K562 (cell line): Measurements from ENCODE around the gene CYP4F3. TPM values are rescaled to one million over a fixed set of nuclear protein-coding genes. Genes with fewer than 3 reads are reported as not detected.

Experiments
- ATAC-seq: fragments of 200-7000 bp; cut with Tn5 transposase; 3 replicates; pipeline ENCODE4 v1.9.1; 2020; ENCODE audit warnings: moderate library complexity
- BruUV-seq: library from RNA; stranded (reverse); fragments of 400-500 nt; replicated peaks from 2 replicates; lab custom pipeline; 2021; lab: Mats Ljungman, UMichigan
- CTCF ChIA-PET: fragments of 300-600 bp; formaldehyde crosslinking; extraction: SDS; loops from one replicate; lab custom pipeline; 2021; ENCODE audit warnings: low intra/inter-chr PET ratio; lab: Yijun Ruan, JAX
- POLR2A ChIA-PET: fragments of 300-600, 350-650 bp; sonication (Branson Sonifier 250); formaldehyde crosslinking; extraction: SDS; loops from one replicate; lab custom pipeline; 2021; ENCODE audit warnings: antibody characterized with exemption, inconsistent platforms; lab: Yijun Ruan, JAX
- DNase-seq, 4 experiments: peaks; one replicate each; pipeline versions ENCODE4 v3.0.0 to v3.0.0-alpha.2; 2011 to 2018; ENCODE audit warnings: low spot score in 3 of 4, mixed read lengths in 3 of 4; ENCODE audit errors: extremely low read depth in 1 of 4
- FAIRE-seq: peaks from 2 replicates; lab custom pipeline; 2011; peaks lifted over from hg19 to GRCh38; lab: Jason Lieb, UNC
- H2AFZ ChIP-seq: 2 replicates; pipeline ENCODE4 v1.6.0; 2011; ENCODE audit warnings: low read depth, low read length, control low read depth, inconsistent platforms
- H3K27ac ChIP-seq: fragments of 200-600 bp; 3 replicates; pipeline ENCODE4 v1.8.0; 2011; ENCODE audit warnings: low read depth, mild to moderate bottlenecking, control low read depth, inconsistent platforms, low read length, moderate library complexity, mixed read lengths; ENCODE audit errors: extremely low read depth
- H3K27me3 ChIP-seq, 2 experiments: fragments of 300-600 bp in 1 of 2; 2 replicates in 1 of 2; 3 replicates in 1 of 2; pipeline versions ENCODE4 v1.6.0 to v1.8.0; 2011; ENCODE audit warnings: inconsistent platforms in 2 of 2, low read length in 2 of 2, mild to moderate bottlenecking in 1 of 2, mixed read lengths in 1 of 2, moderate library complexity in 1 of 2; ENCODE audit not compliant: control insufficient read depth in 2 of 2, insufficient read depth in 2 of 2
- H3K36me3 ChIP-seq: fragments of 300-600 bp; 3 replicates; pipeline ENCODE4 v1.8.0; 2011; ENCODE audit warnings: mild to moderate bottlenecking, low read length, inconsistent platforms; ENCODE audit not compliant: control insufficient read depth, insufficient read depth
- H3K4me1 ChIP-seq, 2 experiments: fragments of 200-600 bp in 1 of 2; replicated peaks in 1 of 2; 2 replicates in 1 of 2; 3 replicates in 1 of 2; pipeline versions ENCODE4 v1.5.1 to v1.8.0; 2011; ENCODE audit warnings: inconsistent platforms in 2 of 2, low read length in 2 of 2, mild to moderate bottlenecking in 1 of 2, mixed read lengths in 1 of 2, moderate library complexity in 1 of 2; ENCODE audit not compliant: control insufficient read depth in 2 of 2, insufficient read depth in 2 of 2
- H3K4me2 ChIP-seq: 2 replicates; pipeline ENCODE4 v1.6.1; 2011; ENCODE audit warnings: low read length, control low read depth, inconsistent platforms, mixed read lengths; ENCODE audit not compliant: insufficient read depth
- H3K4me3 ChIP-seq: fragments of 200-600 bp; sonication (generic), shearing (Covaris generic); 2 replicates; pipeline ENCODE4 v1.5.1; 2016; ENCODE audit warnings: control low read depth, inconsistent platforms
- H3K79me2 ChIP-seq: fragments of 200-600 bp; 3 replicates; pipeline ENCODE4 v1.8.0; 2011; ENCODE audit warnings: low read length, inconsistent platforms; ENCODE audit not compliant: control insufficient read depth, insufficient read depth
- H3K9ac ChIP-seq, 2 experiments: 2 replicates each; pipeline versions ENCODE4 v1.6.0 to v1.6.1; 2011; ENCODE audit warnings: low read depth in 2 of 2, low read length in 2 of 2, control low read depth in 1 of 2, inconsistent platforms in 1 of 2, mild to moderate bottlenecking in 1 of 2, mixed read lengths in 1 of 2; ENCODE audit not compliant: insufficient read depth in 1 of 2
- H3K9me1 ChIP-seq: one replicate; pipeline ENCODE4 v1.6.0; 2011; ENCODE audit warnings: inconsistent platforms, mild to moderate bottlenecking, low read length, moderate library complexity; ENCODE audit not compliant: control insufficient read depth, insufficient read depth
- H3K9me3 ChIP-seq: replicated peaks from 2 replicates; pipeline ENCODE4 v1.5.1; 2011; ENCODE audit warnings: low read depth, low read length, inconsistent platforms; ENCODE audit not compliant: control insufficient read depth, insufficient read depth
- H4K20me1 ChIP-seq: replicated peaks from 2 replicates; pipeline ENCODE4 v1.6.1; 2011; ENCODE audit warnings: low read length, inconsistent platforms, mixed read lengths; ENCODE audit not compliant: control insufficient read depth, insufficient read depth
- CTCF ChIP-seq, 3 experiments: IDR thresholded peaks in 2 of 3; conservative IDR thresholded peaks in 1 of 3; 2 replicates each; pipeline ENCODE4 v1.5.1; 2011 to 2012; ENCODE audit warnings: low read length in 3 of 3, mild to moderate bottlenecking in 3 of 3, control low read depth in 2 of 3, improper control_type of control experiment in 1 of 3, inconsistent platforms in 1 of 3, low read depth in 1 of 3, mixed read lengths in 1 of 3, moderate library complexity in 1 of 3; ENCODE audit not compliant: insufficient read depth in 2 of 3
- DEAF1 ChIP-seq: fragments of 450-650 bp; formaldehyde crosslinking; IDR thresholded peaks from 2 replicates; pipeline ENCODE4 v1.4.0; 2020; ENCODE audit warnings: mild to moderate bottlenecking, moderate library complexity
- EHMT2 ChIP-seq: fragments of 450-650 bp; IDR thresholded peaks from 2 replicates; pipeline ENCODE4 v1.6.1; 2018; ENCODE audit warnings: antibody characterized with exemption
- ELF2 ChIP-seq: fragments of 250-450 bp; sonication (Bioruptor Pico); IDR thresholded peaks from 2 replicates; pipeline ENCODE4 v1.5.0; 2021; ENCODE audit warnings: mild to moderate bottlenecking
- HDAC2 ChIP-seq: fragments of 450-650 bp; IDR thresholded peaks from 2 replicates; pipeline ENCODE4 v1.6.1; 2016; ENCODE audit warnings: mild to moderate bottlenecking
- HLTF ChIP-seq: fragments of 450-650 bp; IDR thresholded peaks from 2 replicates; pipeline ENCODE4 v1.6.1; 2016
- MAZ ChIP-seq, 2 experiments: fragments of 450-650 bp in 1 of 2; sonication (generic) in 1 of 2; formaldehyde crosslinking; IDR thresholded peaks in 1 of 2; conservative IDR thresholded peaks in 1 of 2; 2 replicates each; pipeline versions ENCODE4 v1.4.0 to v1.5.0; 2020; ENCODE audit warnings: mild to moderate bottlenecking in 1 of 2, missing genetic modification reagents in 1 of 2
- RAD21 ChIP-seq, 2 experiments: fragments of 250-450 bp in 1 of 2; fragments of 450-650 bp in 1 of 2; sonication (Bioruptor Pico) in 1 of 2; formaldehyde crosslinking in 1 of 2; IDR thresholded peaks in 1 of 2; conservative IDR thresholded peaks in 1 of 2; 2 replicates each; pipeline versions ENCODE4 v1.4.0 to v1.8.0; 2020 to 2022; ENCODE audit warnings: mild to moderate bottlenecking in 2 of 2, moderate library complexity in 1 of 2
- RCOR1 ChIP-seq, 2 experiments: IDR thresholded peaks; 2 replicates each; pipeline ENCODE4 v1.6.1; 2012; ENCODE audit warnings: low read depth in 2 of 2, low read length in 2 of 2, borderline replicate concordance in 1 of 2, improper control_type of control experiment in 1 of 2
- SOX6 ChIP-seq: fragments of 450-650 bp; IDR thresholded peaks from 2 replicates; pipeline ENCODE4 v1.6.1; 2014; ENCODE audit warnings: mild to moderate bottlenecking
- VEZF1 ChIP-seq: fragments of 200-800 bp; sonication (Bioruptor generic); IDR thresholded peaks from 2 replicates; pipeline ENCODE4 v1.6.1; 2017; ENCODE audit warnings: missing genetic modification characterization, missing compliant biosample characterization
- ZNF146 ChIP-seq: IDR thresholded peaks from one replicate; pipeline ENCODE4 v1.6.1; 2018; ENCODE audit warnings: missing compliant biosample characterization; ENCODE audit not compliant: unreplicated experiment
- ZNF174 ChIP-seq: fragments of 250-450 bp; sonication (Bioruptor Pico); IDR thresholded peaks from 2 replicates; pipeline ENCODE4 v1.4.0; 2020; ENCODE audit warnings: mild to moderate bottlenecking
- ZNF224 ChIP-seq: sonication (generic); formaldehyde crosslinking; IDR thresholded peaks from 2 replicates; pipeline ENCODE4 v1.8.0; 2022; ENCODE audit warnings: mild to moderate bottlenecking, missing genetic modification reagents
- ZNF766 ChIP-seq: fragments of 200-800 bp; sonication (Bioruptor generic); conservative IDR thresholded peaks from 2 replicates; pipeline ENCODE4 v1.6.1; 2016; ENCODE audit warnings: missing genetic modification characterization, missing compliant biosample characterization
- WGBS: fragments of 100-300 bp; shearing (Covaris generic); methylation state at CpG from one replicate; pipeline ENCODE4 v1.1.6; 2016; ENCODE audit warnings: low coverage, mixed read lengths; ENCODE audit not compliant: insufficient coverage; ENCODE audit errors: missing lambda C conversion rate; 5-methylcytosine and 5-hydroxymethylcytosine counted together
- in situ Hi-C: fragments of 300-500 bp; cut with MboI; formaldehyde crosslinking; loops from 4 replicates; pipeline ENCODE4 v1.15.0; 2018; ENCODE audit warnings: inconsistent platforms, mixed read lengths
- intact Hi-C: fragments of 100-400 bp; cut with micrococcal nuclease; formaldehyde crosslinking; loops from 2 replicates; pipeline ENCODE4 v1.14.2; 2022
- polyA plus RNA-seq, 8 experiments: library from polyadenylated mRNA; depleted of rRNA in 4 of 8; stranded (reverse) in 5 of 8; unstranded in 3 of 8; fragments of >200 nt; fragmentation: Nextera tagmentation in 2 of 8; fragmentation: Illumina TruSeq in 1 of 8; extraction: Ambion mirVana in 2 of 8; extraction: Trizol in 1 of 8; gene quantifications; 2 replicates each; pipeline versions ENCODE4 v1.2.1 to v1.2.3, GENCODE V29; 2011 to 2014; ENCODE audit warnings: inconsistent platforms in 1 of 8, missing spikeins in 1 of 8
- total RNA-seq, 7 experiments: library from RNA; depleted of rRNA in 6 of 7; stranded (reverse); fragments of >200 nt in 6 of 7; fragmentation: Illumina TruSeq in 2 of 7; extraction: Trizol in 2 of 7; gene quantifications; 2 replicates each; pipeline versions ENCODE4 v1.2.1 to v1.2.3, GENCODE V29; 2011 to 2021; ENCODE audit warnings: low replicate concordance in 1 of 7
- TF ChIP-seq, protein P1 (sequence below), 3 experiments: fragments of 200-800 bp in 1 of 3; sonication (Bioruptor generic) in 1 of 3; sonication (generic) in 1 of 3; formaldehyde crosslinking in 1 of 3; IDR thresholded peaks; 2 replicates each; pipeline versions ENCODE4 v1.6.1 to v1.8.0; 2016 to 2022; ENCODE audit warnings: mild to moderate bottlenecking in 2 of 3, missing compliant biosample characterization in 2 of 3, missing genetic modification characterization in 2 of 3, missing genetic modification reagents in 1 of 3

The CYP4F3 gene
- total and polyA plus RNA-seq, 9 of the 15 experiments (the other 6 are each of a cell fraction or from before 2014, with no cell fraction given) = 0.01 to 0.40 (median 0.16) TPM; not detected in 6

GRCh38 chr19:15631817-15632216 is 8.9 kb upstream of the CYP4F3 start:
- Histone ChIP-seq H3K4me1 (peaks cover 0 to 3% of the 10 kb centered on the region in 2 experiments; a peak in 1 of 5 replicates), H2AFZ (no peak overlapping the region), H4K20me1 (no peaks in the 10 kb centered on the region), H3K9ac (no peak overlapping the region), H3K4me3 (no peak overlapping the region), H3K27me3 (peaks cover 0 to 5% of the 10 kb centered on the region in 2 experiments; a peak in 1 of 5 replicates), H3K36me3 (no peaks in the 10 kb centered on the region), H3K4me2 (no peak overlapping the region), H3K9me3 (no peaks in the 10 kb centered on the region), H3K9me1 (no peaks in the 10 kb centered on the region), H3K79me2 (no peaks in the 10 kb centered on the region), H3K27ac (no peak overlapping the region)
- BruUV-seq = no TSS peak
- ChIA-PET POLR2A (no interaction called here), CTCF (interaction anchor here (4.0 kb wide), 1 partner anchor 237 kb away, joined by 18 read pairs; no protein-coding TSS in a partner anchor)
- FAIRE-seq (no peak), ATAC-seq (peak; percentile 81), DNase-seq (peak; percentile 62 to 88 (median 84))
- in situ Hi-C loops (loop anchor here (10.0 kb wide), 1 partner anchor 243 kb away; no protein-coding TSS in a partner anchor), intact Hi-C loops (loop anchor here (5.0 to 10.0 kb wide), 2 partner anchors 130 to 233 kb away; no protein-coding TSS in a partner anchor)
- 2% methylated on average over 4 of the region's 9 CpGs for WGBS
- TF ChIP-seq MAZ (CRISPR knock-in tag; conservative IDR thresholded peaks at IDR 0.05 in 1 of 2, IDR thresholded peaks at IDR 0.05 in 1 of 2) (peak in 1 of 2 experiments; percentile 65; a peak in 2 of 4 replicates), ELF2 (CRISPR knock-in tag) (no peak), SOX6 (no peak), VEZF1 (CRISPR knock-in tag) (peak; percentile 97), ZNF766 (CRISPR knock-in tag) (peak; percentile 40; the same call in 1 of the 2 replicates), ZNF224 (CRISPR knock-in tag) (no peak), RCOR1 (IDR thresholded peaks at IDR 0.05; ENCODE audit: borderline replicate concordance in 1 of 2, low read depth in 2 of 2, low read length in 2 of 2) (peak in 1 of 2 experiments; percentile 54; a peak in 1 of 4 replicates), ZNF146 (CRISPR knock-in tag) (no peak), HDAC2 (no peak), ZNF174 (CRISPR knock-in tag) (no peak), EHMT2 (peak; percentile 79), DEAF1 (CRISPR knock-in tag) (peak; percentile 47; the same call in 1 of the 2 replicates), CTCF (IDR thresholded peaks at IDR 0.05 in 2 of 3, conservative IDR thresholded peaks at IDR 0.05 in 1 of 3; ENCODE audit: insufficient read depth in 2 of 3, low read depth in 1 of 3, low read length in 3 of 3) (peak; percentile 48 to 77 (median 74); a peak in 5 of 6 replicates), HLTF (no peak), RAD21 (CRISPR knock-in tag; conservative IDR thresholded peaks at IDR 0.05 in 1 of 2, IDR thresholded peaks at IDR 0.05 in 1 of 2) (peak; percentile 49 to 68)
- TF ChIP-seq, protein P1, sequence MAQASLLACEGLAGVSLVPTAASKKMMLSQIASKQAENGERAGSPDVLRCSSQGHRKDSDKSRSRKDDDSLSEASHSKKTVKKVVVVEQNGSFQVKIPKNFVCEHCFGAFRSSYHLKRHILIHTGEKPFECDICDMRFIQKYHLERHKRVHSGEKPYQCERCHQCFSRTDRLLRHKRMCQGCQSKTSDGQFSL (CRISPR knock-in tag; IDR thresholded peaks at IDR 0.05) = peak; percentile 84
- TF ChIP-seq, protein P1 (tag; IDR thresholded peaks at IDR 0.05) = peak in 1 of 2 experiments; percentile 96; a peak in 2 of 4 replicates
